Heart right ventricle (tissue), 16 donors: Measurements from ENCODE around the gene FHAD1. TPM values are rescaled to one million over a fixed set of nuclear protein-coding genes. Genes with fewer than 3 reads are reported as not detected.

Experiments
- ATAC-seq, 8 donors: fragments of 200-7000 bp; cut with Tn5 transposase; one replicate each; pipeline ENCODE4 v1.9.1; 2020; ENCODE audit warnings: mild to moderate bottlenecking in 8 of 8, moderate library complexity in 8 of 8, moderate number of reproducible peaks in 1 of 8
- DNase-seq, 2 donors: peaks; one replicate each; pipeline ENCODE4 v3.0.0-alpha.2; 2020
- H3K27ac ChIP-seq, 10 donors: fragments of 200-600 bp; sonication (generic) in 2 of 10; one replicate each; pipeline versions ENCODE4 v1.5.0 to v1.8.0; 2020 to 2022; ENCODE audit warnings: mild to moderate bottlenecking in 3 of 10
- H3K27me3 ChIP-seq, 7 donors: fragments of 200-600 bp; one replicate each; pipeline ENCODE4 v1.8.0; 2021 to 2022; ENCODE audit warnings: mild to moderate bottlenecking in 2 of 7
- H3K36me3 ChIP-seq, 9 donors: fragments of 200-600 bp; sonication (generic) in 1 of 9; one replicate each; pipeline versions ENCODE4 v1.5.0 to v1.8.0; 2020 to 2022; ENCODE audit warnings: mild to moderate bottlenecking in 2 of 9
- H3K4me1 ChIP-seq, 9 donors: fragments of 200-600 bp; sonication (generic) in 1 of 9; one replicate each; pipeline versions ENCODE4 v1.5.0 to v1.8.0; 2020 to 2022; ENCODE audit warnings: mild to moderate bottlenecking in 4 of 9
- H3K4me3 ChIP-seq, 10 donors: fragments of 200-600 bp; sonication (generic) in 2 of 10; one replicate each; pipeline versions ENCODE4 v1.5.0 to v1.8.0; 2020 to 2022; ENCODE audit warnings: mild to moderate bottlenecking in 7 of 10, moderate library complexity in 2 of 10
- H3K9me3 ChIP-seq, 11 donors: fragments of 200-600 bp in 10 of 11; sonication (generic) in 2 of 11; one replicate each; pipeline versions ENCODE4 v1.5.0 to v1.8.0; 2013 to 2022; ENCODE audit warnings: mild to moderate bottlenecking in 2 of 11, control low read depth in 1 of 11, moderate library complexity in 1 of 11
- CTCF ChIP-seq, 9 donors: fragments of 200-600 bp; sonication (generic) in 2 of 9; IDR thresholded peaks; one replicate each; pipeline versions ENCODE4 v1.5.0 to v1.8.0; 2021 to 2022; ENCODE audit warnings: antibody characterized with exemption in 9 of 9, mild to moderate bottlenecking in 5 of 9, moderate library complexity in 1 of 9
- WGBS, 2 donors: extraction: QIAGEN DNeasy Blood & Tissue Kit; methylation state at CpG; one replicate each; pipeline ENCODE4 v1.1.7; 2013; ENCODE audit warnings: inconsistent platforms in 1 of 2; 5-methylcytosine and 5-hydroxymethylcytosine counted together
- intact Hi-C, 10 donors: fragments of 100-400 bp; cut with DNase I; formaldehyde crosslinking; loops; one replicate each; pipeline versions ENCODE4 v1.11.1 to v1.14.2; 2022
- polyA plus RNA-seq, 2 donors: library from polyadenylated mRNA; stranded (reverse); fragments of 200-250 nt; gene quantifications; one replicate each; pipeline ENCODE4 v1.2.3, GENCODE V29; 2013
- total RNA-seq, 10 donors: library from RNA; stranded (reverse); fragmentation: NEBNext Ultra II Directional in 3 of 10; extraction: Animal tissue kit (Norgen Biotek cat#: 25700) in 3 of 10; gene quantifications; one replicate each; pipeline versions ENCODE4 v1.2.1 to v1.2.4, GENCODE V29; 2021 to 2023
- donor health status: Arrhythmogenic right ventricular cardiomyopathy.
- donor health status: ischemic (EF 13 %, LVEDD 7.1; RV severe dilation, severe dysfunction).
- donor health status: healthy with polysubstance abuse.
- donor health status: DM: no; HTN: yes; CAD: no.
- donor health status: DM: no; HTN: no; CAD: no.
- donor health status: ischemic (EF 25% LVEDD 6.9; RV normal size, moderate dysfunction).
- donor health status: ischemic (EF 25% LVEDD 5.7; RV mildly dilated, moderate dysfunction).
- donor health status: healthy.
- donor health status: DM: yes; HTN: yes; CAD: no.
- donor health status: Ischemic cardiomyopathy.
- donor health status: ischemic (EF 35%, LVEDD 5.7; RV mildly dilated, moderate dysfunction).
- donor health status: nonischemic (EF 11% LVEDD 7.7; RV severe dilation, severe dysfunction).
- donor health status: DM: yes; HTN: yes; CAD: no.
- donor health status: PGD.
- donor health status: ischemic (EF 29% LVEDD 5.4; RV normal size, mild dysfunction).
- donor health status: nonischemic (EF 23%, LVEDD 6.1; RV moderate dilation, normal function).

The FHAD1 gene
- total and polyA plus RNA-seq, 12 donors: 0.06 to 1.0 (median 0.12) TPM; not detected in 5

- Histone ChIP-seq H3K27me3 (no peaks in the 10 kb centered on the region), H3K4me3 (no peak overlapping the region), H3K36me3 (no peaks in the 10 kb centered on the region), H3K4me1 (peaks cover 0 to 19% (median 11%) of the 10 kb centered on the region in 9 donors), H3K27ac (no peak overlapping the region), H3K9me3 (no peaks in the 10 kb centered on the region)
- WGBS, 2 donors: 67 to 70% methylated on average over 1 of the region's 1 CpG
- TF ChIP-seq CTCF (IDR thresholded peaks at IDR 0.05): no peak
- ATAC-seq: no peak
- DNase-seq: no peak
- intact Hi-C loops: no loop called here
These were observed 121.9 kb downstream of the FHAD1 start for GRCh38 chr1:15368888-15369287.

GRCh38 chr1:15370268-15370667 is 123.2 kb downstream of the FHAD1 start:
- Histone ChIP-seq H3K27me3 (no peaks in the 10 kb centered on the region), H3K9me3 (no peaks in the 10 kb centered on the region), H3K36me3 (no peaks in the 10 kb centered on the region), H3K27ac (peak overlapping the region in 5 of 10 donors; percentile 5 to 76 (median 58)), H3K4me3 (no peak overlapping the region), H3K4me1 (peaks cover 0 to 19% (median 11%) of the 10 kb centered on the region in 9 donors)
- intact Hi-C loops: loop anchor here in 1 of 10 donors (10.0 kb wide), 1 partner anchor 65 kb away; the partner anchor contains the start of gene CTRC
- ATAC-seq (no peak), DNase-seq (no peak)
- no peak for TF ChIP-seq CTCF (IDR thresholded peaks at IDR 0.05)
- WGBS, 2 donors: 91 to 94% methylated on average over 4 of the region's 4 CpGs

- intact Hi-C loops: loop anchor here in 1 of 10 donors (10.0 kb wide), 1 partner anchor 64 kb away; the partner anchor contains the start of gene CTRC
- Histone ChIP-seq H3K27ac (peak overlapping the region in 6 of 10 donors; percentile 5 to 76 (median 52)), H3K27me3 (no peaks in the 10 kb centered on the region), H3K4me3 (no peak overlapping the region), H3K4me1 (peaks cover 0 to 19% (median 11%) of the 10 kb centered on the region in 9 donors), H3K9me3 (no peaks in the 10 kb centered on the region), H3K36me3 (no peaks in the 10 kb centered on the region)
- ATAC-seq (peak; percentile 66 to 93 (median 84)), DNase-seq (peak; percentile 56 to 60)
- TF ChIP-seq CTCF (IDR thresholded peaks at IDR 0.05): no peak
- WGBS, 2 donors: 28 to 34% methylated on average over 16 of the region's 16 CpGs
These were observed 123.9 kb downstream of the FHAD1 start for GRCh38 chr1:15370781-15371520.

- no peak for TF ChIP-seq CTCF (IDR thresholded peaks at IDR 0.05)
- 68 to 82% methylated on average over 21 of the region's 21 CpGs for WGBS, 2 donors
- H3K9me3 ChIP-seq: no peaks in the 10 kb centered on the region
- no peaks in the 10 kb centered on the region for H3K36me3 ChIP-seq
- H3K27ac ChIP-seq: peak overlapping the region in 4 of 10 donors; percentile 5 to 76 (median 56)
- DNase-seq: peak; percentile 23 to 51
- H3K27me3 ChIP-seq: no peaks in the 10 kb centered on the region
- intact Hi-C loops: loop anchor here in 1 of 10 donors (10.0 kb wide), 1 partner anchor 63 kb away; the partner anchor contains the start of gene CTRC
- ATAC-seq: peak in 6 of 8 donors; percentile 28 to 66 (median 37)
- no peak overlapping the region for H3K4me3 ChIP-seq
- peaks cover 0 to 19% (median 11%) of the 10 kb centered on the region in 9 donors for H3K4me1 ChIP-seq
These were observed 124.9 kb downstream of the FHAD1 start for GRCh38 chr1:15371610-15372545.
